Neural progenitor cell (in vitro differentiated cells): Measurements from ENCODE around the gene UPF3A. TPM values are rescaled to one million over a fixed set of nuclear protein-coding genes. Genes with fewer than 3 reads are reported as not detected.
"Not testable (repeated sequence)": the region's sequence is repeated elsewhere in the genome, so short reads cannot be mapped to it uniquely, and the experiment has no call there.

Source experiments
- DNase-seq: peaks from one replicate; pipeline ENCODE4 v3.0.0-alpha.2; 2016; ENCODE audit warnings: low spot score
- H2AFZ ChIP-seq: fragments of 200-600 bp; sonication (generic); replicated peaks from 2 replicates; pipeline ENCODE4 v1.6.1; 2016; ENCODE audit warnings: antibody characterized with exemption
- H3F3A ChIP-seq: fragments of 200-600 bp; sonication (generic); 2 replicates; pipeline ENCODE4 v1.6.1; 2016; ENCODE audit warnings: antibody characterized with exemption, low read depth
- H3K27ac ChIP-seq: fragments of 200-600 bp; sonication (generic); 2 replicates; pipeline ENCODE4 v1.5.1; 2016; ENCODE audit warnings: mild to moderate bottlenecking
- H3K27me3 ChIP-seq: fragments of 200-600 bp; sonication (generic); 2 replicates; pipeline ENCODE4 v1.6.1; 2016; ENCODE audit warnings: mild to moderate bottlenecking, moderate library complexity
- H3K36me3 ChIP-seq: fragments of 200-600 bp; sonication (generic); 2 replicates; pipeline ENCODE4 v1.5.1; 2016
- H3K4me1 ChIP-seq: fragments of 200-600 bp; sonication (generic); 2 replicates; pipeline ENCODE4 v1.6.1; 2016; ENCODE audit warnings: mixed run types
- H3K4me2 ChIP-seq: fragments of 200-600 bp; sonication (generic); 2 replicates; pipeline ENCODE4 v1.6.1; 2016
- H3K4me3 ChIP-seq: fragments of 200-600 bp; sonication (generic); 2 replicates; pipeline ENCODE4 v1.5.1; 2016
- H3K79me2 ChIP-seq: fragments of 200-600 bp; sonication (generic); 2 replicates; pipeline ENCODE4 v1.6.1; 2016; ENCODE audit warnings: low read depth
- H3K9ac ChIP-seq: fragments of 200-600 bp; sonication (generic); 2 replicates; pipeline ENCODE4 v1.6.1; 2016
- H3K9me3 ChIP-seq: fragments of 200-600 bp; sonication (generic); 2 replicates; pipeline ENCODE4 v1.5.1; 2016; ENCODE audit warnings: low read depth
- H4K20me1 ChIP-seq: fragments of 200-600 bp; sonication (generic); 2 replicates; pipeline ENCODE4 v1.6.1; 2016; ENCODE audit warnings: low read depth
- H3K27ac Mint-ChIP-seq: 3 replicates; pipeline ENCODE4 v1.8.0; 2021; ENCODE audit warnings: mixed read lengths
- H3K27me3 Mint-ChIP-seq: 2 replicates; pipeline ENCODE4 v1.8.0; 2022; ENCODE audit warnings: low read depth, mild to moderate bottlenecking, inconsistent platforms, moderate library complexity, mixed read lengths; ENCODE audit not compliant: insufficient read depth
- H3K36me3 Mint-ChIP-seq: 3 replicates; pipeline ENCODE4 v1.8.0; 2021; ENCODE audit warnings: mixed read lengths
- H3K4me1 Mint-ChIP-seq: 3 replicates; pipeline ENCODE4 v1.8.0; 2021; ENCODE audit warnings: mixed read lengths
- H3K4me3 Mint-ChIP-seq: 3 replicates; pipeline ENCODE4 v1.8.0; 2021; ENCODE audit warnings: mild to moderate bottlenecking, moderate library complexity, mixed read lengths
- H3K9me3 Mint-ChIP-seq: 3 replicates; pipeline ENCODE4 v1.8.0; 2020; ENCODE audit warnings: mixed read lengths
- CTCF ChIP-seq: fragments of 200-600 bp; sonication (generic); IDR thresholded peaks from 2 replicates; pipeline ENCODE4 v1.5.1; 2017; ENCODE audit warnings: antibody characterized with exemption, mild to moderate bottlenecking
- EZH2 ChIP-seq: fragments of 200-600 bp; sonication (generic); IDR thresholded peaks from 2 replicates; pipeline ENCODE4 v1.6.1; 2017; ENCODE audit warnings: antibody characterized with exemption, mild to moderate bottlenecking, moderate library complexity
- EZH2phosphoT487 ChIP-seq: fragments of 200-600 bp; sonication (generic); IDR thresholded peaks from 2 replicates; pipeline ENCODE4 v1.6.1; 2017; ENCODE audit warnings: antibody characterized with exemption
- total RNA-seq: library from RNA; depleted of rRNA; stranded (reverse); fragments of >200 nt; gene quantifications from 2 replicates; pipeline ENCODE4 v1.2.3, GENCODE V29; 2015; ENCODE audit warnings: low replicate concordance

The UPF3A gene
- total RNA-seq, 1 donor from 2014 or later, result 74.4 TPM

- Histone ChIP-seq H3K27ac (no peak overlapping the region), H3K9me3 (no peaks in the 10 kb centered on the region), H3K4me1 (no peaks in the 10 kb centered on the region), H3K4me2 (no peak overlapping the region), H3K4me3 (no peak overlapping the region), H3K9ac (no peak overlapping the region), H2AFZ (no peak overlapping the region), H3K27me3 (no peaks in the 10 kb centered on the region), H4K20me1 (peaks cover 2% of the 10 kb centered on the region), H3F3A (no peaks in the 10 kb centered on the region), H3K79me2 (no peaks in the 10 kb centered on the region), H3K36me3 (peaks cover 47% of the 10 kb centered on the region)
- no peak overlapping the region for H3K4me3 Mint-ChIP-seq
- H3K36me3 Mint-ChIP-seq, result peaks cover 51% of the 10 kb centered on the region
- H3K27me3 Mint-ChIP-seq, result no peaks in the 10 kb centered on the region
- TF ChIP-seq EZH2 (no peak), CTCF (no peak), EZH2phosphoT487 (no peak)
- H3K9me3 Mint-ChIP-seq, result no peaks in the 10 kb centered on the region
- no peaks in the 10 kb centered on the region for H3K4me1 Mint-ChIP-seq
- no peak for DNase-seq
- no peak overlapping the region for H3K27ac Mint-ChIP-seq
These were observed 36.8 kb upstream of the UPF3A start for GRCh38 chr13:114244637-114245036.

GRCh38 chr13:114248011-114248410, 33.4 kb upstream of the UPF3A start:
- Histone ChIP-seq H3K27ac (no peak overlapping the region), H3K27me3 (no peaks in the 10 kb centered on the region), H3K4me1 (no peaks in the 10 kb centered on the region), H3K9me3 (no peaks in the 10 kb centered on the region), H3K9ac (no peak overlapping the region), H3K4me3 (no peak overlapping the region), H3K4me2 (no peak overlapping the region), H2AFZ (no peak overlapping the region), H3K36me3 (peaks cover 47% of the 10 kb centered on the region), H4K20me1 (no peaks in the 10 kb centered on the region), H3F3A (no peaks in the 10 kb centered on the region), H3K79me2 (no peaks in the 10 kb centered on the region)
- Mint-ChIP-seq H3K27me3 (no peaks in the 10 kb centered on the region), H3K27ac (no peak overlapping the region), H3K9me3 (no peaks in the 10 kb centered on the region), H3K4me3 (no peak overlapping the region), H3K4me1 (no peaks in the 10 kb centered on the region), H3K36me3 (peaks cover 48% of the 10 kb centered on the region)
- no peak for TF ChIP-seq EZH2
- TF ChIP-seq EZH2phosphoT487, result no peak
- no peak for TF ChIP-seq CTCF
- DNase-seq, result no peak

- no peaks in the 10 kb centered on the region for H3K4me1 ChIP-seq
- Mint-ChIP-seq H3K27ac (no peak overlapping the region), H3K9me3 (no peaks in the 10 kb centered on the region), H3K4me1 (no peaks in the 10 kb centered on the region), H3K36me3 (peaks cover 45% of the 10 kb centered on the region), H3K27me3 (no peaks in the 10 kb centered on the region), H3K4me3 (no peak overlapping the region)
- H3K79me2 ChIP-seq, result no peaks in the 10 kb centered on the region
- peaks cover 39% of the 10 kb centered on the region for H3K36me3 ChIP-seq
- no peak overlapping the region for H3K4me2 ChIP-seq
- DNase-seq, result no peak
- no peak overlapping the region for H3K4me3 ChIP-seq
- no peaks in the 10 kb centered on the region for H3K27me3 ChIP-seq
- TF ChIP-seq CTCF, result no peak
- TF ChIP-seq EZH2phosphoT487, result no peak
- TF ChIP-seq EZH2, result no peak
- H3K27ac ChIP-seq, result no peak overlapping the region
- H4K20me1 ChIP-seq, result no peaks in the 10 kb centered on the region
- no peak overlapping the region for H2AFZ ChIP-seq
- H3K9ac ChIP-seq, result no peak overlapping the region
- H3F3A ChIP-seq, result no peaks in the 10 kb centered on the region
- H3K9me3 ChIP-seq, result no peaks in the 10 kb centered on the region
These were observed 32.3 kb upstream of the UPF3A start for GRCh38 chr13:114249077-114249476.

GRCh38 chr13:114251639-114252440, 29.6 kb upstream of the UPF3A start:
- H3K4me2 ChIP-seq, H3K79me2 ChIP-seq, H3K27ac Mint-ChIP-seq, H4K20me1 ChIP-seq, DNase-seq, H3K4me3 ChIP-seq, H3K9me3 ChIP-seq, H3K4me1 ChIP-seq, H3K9ac ChIP-seq, H3K27me3 ChIP-seq, H3K4me1 Mint-ChIP-seq, H3K9me3 Mint-ChIP-seq, H2AFZ ChIP-seq, H3F3A ChIP-seq, H3K27me3 Mint-ChIP-seq, H3K27ac ChIP-seq, H3K4me3 Mint-ChIP-seq: not testable (repeated sequence)
- peaks cover 40% of the 10 kb centered on the region for H3K36me3 Mint-ChIP-seq
- peaks cover 26% of the 10 kb centered on the region for H3K36me3 ChIP-seq
